Thoracic aorta (tissue), 2 donors: Measurements from ENCODE around the gene UBE2L6. TPM values are rescaled to one million over a fixed set of nuclear protein-coding genes. Genes with fewer than 3 reads are reported as not detected.

ENCODE experiments used
- ATAC-seq: fragments of 150-250 bp; one replicate; pipeline ENCODE4 v1.8.0; 2017; ENCODE audit warnings: low read depth; ENCODE audit not compliant: insufficient number of reproducible peaks, low FRiP score
- DNase-seq: peaks from one replicate; pipeline ENCODE4 v3.0.0-alpha.2; 2020; ENCODE audit warnings: low spot score
- H3K27ac ChIP-seq, 2 donors: fragments of 200-600 bp; sonication (generic); 1 replicate in 1 of 2; 2 replicates in 1 of 2; pipeline ENCODE4 v1.5.1; 2016; ENCODE audit warnings: mild to moderate bottlenecking in 2 of 2, moderate library complexity in 2 of 2
- H3K27me3 ChIP-seq: fragments of 200-600 bp; sonication (generic); replicated peaks from 2 replicates; pipeline ENCODE4 v1.6.0; 2016; ENCODE audit warnings: mild to moderate bottlenecking; ENCODE audit not compliant: insufficient read depth
- H3K36me3 ChIP-seq: fragments of 200-600 bp; sonication (generic); one replicate; pipeline ENCODE4 v1.5.1; 2016
- H3K4me1 ChIP-seq, 2 donors: fragments of 200-600 bp; sonication (generic); 1 replicate in 1 of 2; 2 replicates in 1 of 2; pipeline versions ENCODE4 v1.5.1 to v1.6.0; 2016; ENCODE audit warnings: low read depth in 2 of 2, mild to moderate bottlenecking in 1 of 2; ENCODE audit not compliant: control insufficient read depth in 1 of 2
- H3K4me3 ChIP-seq: fragments of 200-600 bp; sonication (generic); 2 replicates; pipeline ENCODE4 v1.5.1; 2016; ENCODE audit warnings: mild to moderate bottlenecking
- H3K9me3 ChIP-seq: fragments of 200-600 bp; sonication (generic); 2 replicates; pipeline ENCODE4 v1.5.1; 2016
- total RNA-seq, 2 donors: library from RNA; depleted of rRNA; stranded (reverse); fragments of >200 nt; gene quantifications; one replicate each; pipeline versions ENCODE4 v1.1.0 to v1.2.3, GENCODE V29; 2016
- TF ChIP-seq, protein P1 (sequence below): fragments of 200-600 bp; sonication (generic); IDR thresholded peaks from one replicate; pipeline ENCODE4 v1.5.1; 2019; ENCODE audit warnings: antibody characterized with exemption

Gene UBE2L6
- total RNA-seq, 2 donors from 2014 or later = 22.6 to 45.8 TPM

DNA sequence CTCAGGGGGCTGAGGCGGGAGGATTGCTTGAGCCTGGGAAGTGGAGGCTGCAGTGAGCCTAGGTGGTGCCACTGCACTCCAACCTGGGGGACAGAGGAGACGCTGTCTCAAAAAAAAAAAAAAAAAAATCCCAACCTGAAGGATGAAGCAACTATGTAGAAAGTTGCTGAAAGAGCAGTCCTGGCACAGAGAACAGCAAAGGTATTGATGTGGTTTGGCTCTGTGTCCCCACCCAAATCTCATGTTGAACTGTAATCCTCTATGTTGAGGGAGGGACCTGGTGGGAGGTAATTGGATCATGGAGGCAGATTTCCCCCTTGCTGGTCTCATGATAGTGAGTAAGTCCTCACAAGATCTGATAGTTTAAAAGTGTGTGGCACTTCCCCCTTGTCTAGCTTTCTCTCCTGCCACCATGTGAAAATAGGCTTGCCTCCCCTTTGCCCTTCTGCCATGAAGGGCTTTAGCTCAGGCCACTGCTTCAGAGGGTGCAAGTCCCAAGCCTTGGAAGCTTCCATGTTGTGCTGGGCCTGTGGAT is 19.3 kb upstream of the UBE2L6 start:
- Histone ChIP-seq H3K9me3 (no peaks in the 10 kb centered on the region), H3K27ac (no peak overlapping the region), H3K36me3 (no peaks in the 10 kb centered on the region), H3K27me3 (no peaks in the 10 kb centered on the region), H3K4me3 (no peak overlapping the region), H3K4me1 (no peaks in the 10 kb centered on the region)
- DNase-seq = no peak
- ATAC-seq = no peak
- TF ChIP-seq, protein P1, sequence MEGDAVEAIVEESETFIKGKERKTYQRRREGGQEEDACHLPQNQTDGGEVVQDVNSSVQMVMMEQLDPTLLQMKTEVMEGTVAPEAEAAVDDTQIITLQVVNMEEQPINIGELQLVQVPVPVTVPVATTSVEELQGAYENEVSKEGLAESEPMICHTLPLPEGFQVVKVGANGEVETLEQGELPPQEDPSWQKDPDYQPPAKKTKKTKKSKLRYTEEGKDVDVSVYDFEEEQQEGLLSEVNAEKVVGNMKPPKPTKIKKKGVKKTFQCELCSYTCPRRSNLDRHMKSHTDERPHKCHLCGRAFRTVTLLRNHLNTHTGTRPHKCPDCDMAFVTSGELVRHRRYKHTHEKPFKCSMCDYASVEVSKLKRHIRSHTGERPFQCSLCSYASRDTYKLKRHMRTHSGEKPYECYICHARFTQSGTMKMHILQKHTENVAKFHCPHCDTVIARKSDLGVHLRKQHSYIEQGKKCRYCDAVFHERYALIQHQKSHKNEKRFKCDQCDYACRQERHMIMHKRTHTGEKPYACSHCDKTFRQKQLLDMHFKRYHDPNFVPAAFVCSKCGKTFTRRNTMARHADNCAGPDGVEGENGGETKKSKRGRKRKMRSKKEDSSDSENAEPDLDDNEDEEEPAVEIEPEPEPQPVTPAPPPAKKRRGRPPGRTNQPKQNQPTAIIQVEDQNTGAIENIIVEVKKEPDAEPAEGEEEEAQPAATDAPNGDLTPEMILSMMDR = no peak

DNA sequence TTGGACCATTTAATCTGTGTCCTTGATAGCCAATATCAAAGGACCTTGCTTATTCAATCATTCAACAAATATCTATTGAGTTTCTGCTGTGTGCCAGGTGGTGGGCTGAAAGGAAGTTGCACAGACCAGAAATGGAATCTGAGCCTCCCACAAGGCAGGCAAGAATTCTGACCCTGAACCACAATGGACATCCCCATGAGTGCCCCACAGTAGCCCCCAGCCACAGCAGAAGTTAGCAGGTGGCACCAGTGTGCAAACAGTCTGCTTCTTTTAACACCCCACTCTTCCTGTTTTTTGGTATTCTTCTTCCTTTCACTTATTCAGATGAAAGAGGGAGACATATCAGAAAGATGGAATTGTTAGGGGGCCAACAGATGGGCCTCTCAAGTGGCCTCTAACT is 17.8 kb upstream of the UBE2L6 start:
- Histone ChIP-seq H3K27me3 (no peaks in the 10 kb centered on the region), H3K36me3 (no peaks in the 10 kb centered on the region), H3K27ac (no peak overlapping the region), H3K4me3 (no peak overlapping the region), H3K9me3 (no peaks in the 10 kb centered on the region), H3K4me1 (no peaks in the 10 kb centered on the region)
- DNase-seq (no peak), ATAC-seq (no peak)
- TF ChIP-seq, protein P1 = no peak

DNA sequence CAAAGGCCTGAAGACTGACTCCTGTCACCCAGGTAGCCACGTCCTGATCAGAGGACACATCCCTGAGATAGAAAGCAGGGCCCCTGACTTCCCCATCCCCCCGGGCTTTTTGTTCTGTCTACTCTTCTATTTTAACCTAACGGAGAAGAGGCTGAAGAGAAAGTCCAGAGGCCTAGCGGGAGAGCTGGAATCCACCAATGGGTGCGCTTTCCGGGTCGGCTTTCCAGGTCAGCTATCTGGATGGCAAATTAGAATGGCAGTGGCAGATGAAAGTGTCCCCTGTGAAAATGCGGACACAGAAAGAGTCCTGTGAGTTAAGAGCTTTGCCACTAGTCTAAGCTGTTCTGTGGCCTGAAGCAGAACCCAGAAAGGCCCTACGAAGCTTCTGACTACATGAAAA is 16.9 kb upstream of the UBE2L6 start:
- H3K4me1 ChIP-seq = no peaks in the 10 kb centered on the region
- H3K4me3 ChIP-seq = no peak overlapping the region
- ATAC-seq (no peak), DNase-seq (no peak)
- no peaks in the 10 kb centered on the region for H3K9me3 ChIP-seq
- no peaks in the 10 kb centered on the region for H3K36me3 ChIP-seq
- TF ChIP-seq, protein P1 = no peak
- H3K27me3 ChIP-seq = no peaks in the 10 kb centered on the region
- no peak overlapping the region for H3K27ac ChIP-seq

DNA sequence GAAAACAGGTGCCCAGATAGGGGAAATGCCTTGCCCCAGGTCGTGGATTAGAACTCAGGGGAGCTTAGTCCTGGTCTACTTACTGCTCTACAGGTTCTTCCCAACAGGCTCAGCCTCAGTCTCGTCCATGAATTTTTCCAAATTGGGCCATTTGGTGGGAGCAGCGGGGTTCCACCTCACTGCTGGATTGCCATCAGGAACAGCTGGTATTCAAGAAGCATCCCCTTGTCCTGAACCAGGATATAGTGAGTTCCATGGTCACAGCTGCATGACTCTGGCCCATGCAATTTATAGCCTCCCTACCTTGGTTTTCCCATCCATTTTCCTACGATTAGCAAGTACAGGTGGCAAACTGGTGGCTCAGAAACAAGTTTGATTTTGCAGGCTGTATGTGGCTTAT is 6.6 kb upstream of the UBE2L6 start:
- Histone ChIP-seq H3K36me3 (no peaks in the 10 kb centered on the region), H3K27ac (no peak overlapping the region)
- ATAC-seq = no peak

DNA sequence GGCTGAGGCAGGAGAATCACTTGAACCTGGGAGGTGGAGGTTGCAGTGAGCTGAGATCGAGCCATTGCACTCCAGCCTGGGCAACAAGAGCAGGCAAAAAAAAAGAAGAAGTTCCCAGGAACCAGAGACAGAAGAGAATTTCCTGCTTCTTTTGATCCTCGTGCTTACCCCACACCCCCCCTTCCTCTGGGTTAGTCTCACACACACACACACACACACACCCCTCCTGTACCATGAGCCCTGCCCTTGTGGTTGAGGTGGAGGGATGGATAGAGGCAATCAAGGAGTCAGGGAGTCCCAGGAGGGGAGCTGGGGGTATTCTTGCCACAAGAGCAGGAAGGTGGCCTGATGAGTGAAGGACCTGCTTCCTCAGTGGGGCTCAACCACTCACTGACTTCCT is 4.1 kb upstream of the UBE2L6 start:
- TF ChIP-seq, protein P1 = no peak
- DNase-seq (no peak), ATAC-seq (no peak)
- no peak overlapping the region for H3K27ac ChIP-seq
- no peaks in the 10 kb centered on the region for H3K36me3 ChIP-seq
- H3K4me1 ChIP-seq = peaks cover 3 to 6% of the 10 kb centered on the region in 2 donors
- no peaks in the 10 kb centered on the region for H3K9me3 ChIP-seq
- H3K27me3 ChIP-seq = no peaks in the 10 kb centered on the region
- H3K4me3 ChIP-seq = no peak overlapping the region

More for the DNA sequence above, 6.6 kb upstream of the UBE2L6 start:
- TF ChIP-seq, protein P1 = no peak
- H3K27me3 ChIP-seq = no peaks in the 10 kb centered on the region
- no peaks in the 10 kb centered on the region for H3K9me3 ChIP-seq
- no peak for DNase-seq
- H3K4me1 ChIP-seq = no peaks in the 10 kb centered on the region
- H3K4me3 ChIP-seq = no peak overlapping the region
